ENCODE measurements around the gene SLC23A1.
"Not testable (repeated sequence)": the region's sequence is repeated elsewhere in the genome, so short reads cannot be mapped to it uniquely, and the experiment has no call there.

The SLC23A1 gene

GRCh38 chr5:139415869-139416268 lies 32.8 kb upstream of the SLC23A1 start:
- H3K4me3 ChIP-seq (ENCODE audit: low read length in 2 of 2), result no peak overlapping the region
- H3K27ac ChIP-seq (ENCODE audit: low read length), result peak overlapping the region; percentile 18
- no peak overlapping the region for H3K9ac ChIP-seq (ENCODE audit: low read length in 2 of 2)
- H3K27me3 ChIP-seq (ENCODE audit: control insufficient read depth in 1 of 2, insufficient read depth in 2 of 2, low read length in 2 of 2), result no peaks in the 10 kb centered on the region
- H3K36me3 ChIP-seq (ENCODE audit: control insufficient read depth in 2 of 2, insufficient read depth in 2 of 2, low read length in 2 of 2), result peaks cover 16 to 22% of the 10 kb centered on the region in 2 donors
- peaks cover 48% of the 10 kb centered on the region for H3K4me1 ChIP-seq (ENCODE audit: control insufficient read depth, insufficient read depth, low read length)
- H3K9me3 ChIP-seq (ENCODE audit: control insufficient read depth in 2 of 2, low read length in 2 of 2), result no peaks in the 10 kb centered on the region

GRCh38 chr5:139415221-139415861 lies 32.2 kb upstream of the SLC23A1 start:
- Histone ChIP-seq H3K4me3 (ENCODE audit: low read length in 2 of 2) (peak overlapping the region in 1 of 2 donors; percentile 40), H3K9ac (ENCODE audit: low read length in 2 of 2) (no peak overlapping the region)

GRCh38 chr5:139414581-139415130 lies 31.6 kb upstream of the SLC23A1 start:
- peak overlapping the region in 1 of 2 donors; percentile 44 for H3K4me3 ChIP-seq (ENCODE audit: low read length in 2 of 2)

More at GRCh38 chr5:139415221-139415861, 32.2 kb upstream of the SLC23A1 start:
- Histone ChIP-seq H3K9me3 (ENCODE audit: control insufficient read depth in 2 of 2, low read length in 2 of 2) (no peaks in the 10 kb centered on the region), H3K27ac (ENCODE audit: low read length) (peak overlapping the region; percentile 18), H3K36me3 (ENCODE audit: control insufficient read depth in 2 of 2, insufficient read depth in 2 of 2, low read length in 2 of 2) (peaks cover 16 to 22% of the 10 kb centered on the region in 2 donors), H3K27me3 (ENCODE audit: control insufficient read depth in 1 of 2, insufficient read depth in 2 of 2, low read length in 2 of 2) (no peaks in the 10 kb centered on the region), H3K4me1 (ENCODE audit: control insufficient read depth, insufficient read depth, low read length) (peaks cover 50% of the 10 kb centered on the region)

GRCh38 chr5:139413963-139414362 lies 30.9 kb upstream of the SLC23A1 start:
- no peak overlapping the region for H3K9ac ChIP-seq (ENCODE audit: low read length in 2 of 2)
- peaks cover 47% of the 10 kb centered on the region for H3K4me1 ChIP-seq (ENCODE audit: control insufficient read depth, insufficient read depth, low read length)
- H3K4me3 ChIP-seq (ENCODE audit: low read length in 2 of 2), result no peak overlapping the region
- no peaks in the 10 kb centered on the region for H3K27me3 ChIP-seq (ENCODE audit: control insufficient read depth in 1 of 2, insufficient read depth in 2 of 2, low read length in 2 of 2)
- no peaks in the 10 kb centered on the region for H3K9me3 ChIP-seq (ENCODE audit: control insufficient read depth in 2 of 2, low read length in 2 of 2)
- H3K27ac ChIP-seq (ENCODE audit: low read length), result peak overlapping the region; percentile 53
- peaks cover 5 to 9% of the 10 kb centered on the region in 2 donors for H3K36me3 ChIP-seq (ENCODE audit: control insufficient read depth in 2 of 2, insufficient read depth in 2 of 2, low read length in 2 of 2)

More at GRCh38 chr5:139414581-139415130, 31.6 kb upstream of the SLC23A1 start:
- Histone ChIP-seq H3K9me3 (ENCODE audit: control insufficient read depth in 2 of 2, low read length in 2 of 2) (no peaks in the 10 kb centered on the region), H3K4me1 (ENCODE audit: control insufficient read depth, insufficient read depth, low read length) (peaks cover 54% of the 10 kb centered on the region), H3K27me3 (ENCODE audit: control insufficient read depth in 1 of 2, insufficient read depth in 2 of 2, low read length in 2 of 2) (no peaks in the 10 kb centered on the region), H3K9ac (ENCODE audit: low read length in 2 of 2) (no peak overlapping the region), H3K36me3 (ENCODE audit: control insufficient read depth in 2 of 2, insufficient read depth in 2 of 2, low read length in 2 of 2) (peaks cover 11 to 15% of the 10 kb centered on the region in 2 donors), H3K27ac (ENCODE audit: low read length) (peak overlapping the region; percentile 53)

- Histone ChIP-seq H3K9me3 (ENCODE audit: control insufficient read depth in 2 of 2, low read length in 2 of 2) (no peaks in the 10 kb centered on the region), H3K4me1 (ENCODE audit: control insufficient read depth, insufficient read depth, low read length) (peaks cover 47% of the 10 kb centered on the region), H3K27ac (ENCODE audit: low read length) (no peak overlapping the region), H3K4me3 (ENCODE audit: low read length in 2 of 2) (no peak overlapping the region), H3K36me3 (ENCODE audit: control insufficient read depth in 2 of 2, insufficient read depth in 2 of 2, low read length in 2 of 2) (peaks cover 0 to 5% of the 10 kb centered on the region in 2 donors), H3K9ac (ENCODE audit: low read length in 2 of 2) (no peak overlapping the region), H3K27me3 (ENCODE audit: control insufficient read depth in 1 of 2, insufficient read depth in 2 of 2, low read length in 2 of 2) (no peaks in the 10 kb centered on the region)
Observed at GRCh38 chr5:139413153-139413552, 30.1 kb upstream of the SLC23A1 start.

GRCh38 chr5:139410993-139411828 lies 28.1 kb upstream of the SLC23A1 start:
- Histone ChIP-seq H3K9ac (ENCODE audit: low read length in 2 of 2) (no peak overlapping the region), H3K36me3 (ENCODE audit: control insufficient read depth in 2 of 2, insufficient read depth in 2 of 2, low read length in 2 of 2) (peaks cover 0 to 5% of the 10 kb centered on the region in 2 donors), H3K27ac (ENCODE audit: low read length) (peak overlapping the region; percentile 58), H3K27me3 (ENCODE audit: control insufficient read depth in 1 of 2, insufficient read depth in 2 of 2, low read length in 2 of 2) (no peaks in the 10 kb centered on the region), H3K4me3 (ENCODE audit: low read length in 2 of 2) (no peak overlapping the region), H3K9me3 (ENCODE audit: control insufficient read depth in 2 of 2, low read length in 2 of 2) (no peaks in the 10 kb centered on the region), H3K4me1 (ENCODE audit: control insufficient read depth, insufficient read depth, low read length) (peaks cover 35% of the 10 kb centered on the region)

- Histone ChIP-seq H3K9me3 (ENCODE audit: control insufficient read depth in 2 of 2, low read length in 2 of 2) (no peaks in the 10 kb centered on the region), H3K36me3 (ENCODE audit: control insufficient read depth in 2 of 2, insufficient read depth in 2 of 2, low read length in 2 of 2) (peaks cover 0 to 5% of the 10 kb centered on the region in 2 donors), H3K27ac (ENCODE audit: low read length) (peak overlapping the region; percentile 58), H3K4me1 (ENCODE audit: control insufficient read depth, insufficient read depth, low read length) (peaks cover 26% of the 10 kb centered on the region), H3K4me3 (ENCODE audit: low read length in 2 of 2) (no peak overlapping the region), H3K27me3 (ENCODE audit: control insufficient read depth in 1 of 2, insufficient read depth in 2 of 2, low read length in 2 of 2) (no peaks in the 10 kb centered on the region), H3K9ac (ENCODE audit: low read length in 2 of 2) (no peak overlapping the region)
Observed at GRCh38 chr5:139410121-139410992, 27.3 kb upstream of the SLC23A1 start.

- H3K27ac ChIP-seq (ENCODE audit: low read length); H3K4me3 ChIP-seq (ENCODE audit: low read length in 2 of 2); H3K36me3 ChIP-seq (ENCODE audit: control insufficient read depth in 2 of 2, insufficient read depth in 2 of 2, low read length in 2 of 2); H3K27me3 ChIP-seq (ENCODE audit: control insufficient read depth in 1 of 2, insufficient read depth in 2 of 2, low read length in 2 of 2); H3K9me3 ChIP-seq (ENCODE audit: control insufficient read depth in 2 of 2, low read length in 2 of 2); H3K9ac ChIP-seq (ENCODE audit: low read length in 2 of 2): not testable (repeated sequence)
- H3K4me1 ChIP-seq (ENCODE audit: control insufficient read depth, insufficient read depth, low read length), result peaks cover 19% of the 10 kb centered on the region
Observed at GRCh38 chr5:139409116-139409515, 26.0 kb upstream of the SLC23A1 start.

- H3K27ac ChIP-seq (ENCODE audit: low read length), result no peak overlapping the region
Observed at GRCh38 chr5:139408191-139408590, 25.1 kb upstream of the SLC23A1 start.

GRCh38 chr5:139407517-139407916 lies 24.4 kb upstream of the SLC23A1 start:
- H3K27ac ChIP-seq (ENCODE audit: low read length), result no peak overlapping the region

More at GRCh38 chr5:139408191-139408590, 25.1 kb upstream of the SLC23A1 start:
- H3K4me3 ChIP-seq (ENCODE audit: low read length in 2 of 2), result no peak overlapping the region
- no peaks in the 10 kb centered on the region for H3K27me3 ChIP-seq (ENCODE audit: control insufficient read depth in 1 of 2, insufficient read depth in 2 of 2, low read length in 2 of 2)
- no peak overlapping the region for H3K9ac ChIP-seq (ENCODE audit: low read length in 2 of 2)
- H3K9me3 ChIP-seq (ENCODE audit: control insufficient read depth in 2 of 2, low read length in 2 of 2), result no peaks in the 10 kb centered on the region
- peaks cover 21% of the 10 kb centered on the region for H3K4me1 ChIP-seq (ENCODE audit: control insufficient read depth, insufficient read depth, low read length)
- H3K36me3 ChIP-seq (ENCODE audit: control insufficient read depth in 2 of 2, insufficient read depth in 2 of 2, low read length in 2 of 2), result peaks cover 0 to 3% of the 10 kb centered on the region in 2 donors

More at GRCh38 chr5:139407517-139407916, 24.4 kb upstream of the SLC23A1 start:
- Histone ChIP-seq H3K9ac (ENCODE audit: low read length in 2 of 2) (no peak overlapping the region), H3K4me1 (ENCODE audit: control insufficient read depth, insufficient read depth, low read length) (peaks cover 25% of the 10 kb centered on the region), H3K36me3 (ENCODE audit: control insufficient read depth in 2 of 2, insufficient read depth in 2 of 2, low read length in 2 of 2) (no peaks in the 10 kb centered on the region), H3K27me3 (ENCODE audit: control insufficient read depth in 1 of 2, insufficient read depth in 2 of 2, low read length in 2 of 2) (no peaks in the 10 kb centered on the region), H3K9me3 (ENCODE audit: control insufficient read depth in 2 of 2, low read length in 2 of 2) (no peaks in the 10 kb centered on the region), H3K4me3 (ENCODE audit: low read length in 2 of 2) (no peak overlapping the region)
